Activated CD4-positive, alpha-beta T cell treated with anti-CD3 and anti-CD28 coated beads for 1 hour (primary cell): ENCODE measurements around the gene USP16.
A peak's percentile ranks its signal among the peaks of the same experiment; 100 is the strongest.

Experiments
- DNase-seq: peaks from one replicate; pipeline ENCODE4 v3.0.0-alpha.2; 2020

USP16 gene

GRCh38 chr21:29034678-29035077 lies 10.2 kb downstream of the USP16 start:
- no peak for DNase-seq

GRCh38 chr21:29052224-29052623 lies 27.8 kb downstream of the USP16 start:
- DNase-seq = no peak

GRCh38 chr21:29053011-29053553 lies 28.6 kb downstream of the USP16 start:
- DNase-seq = no peak

GRCh38 chr21:29053656-29054055 lies 29.2 kb downstream of the USP16 start:
- DNase-seq = no peak

GRCh38 chr21:29055080-29055479 lies 30.6 kb downstream of the USP16 start:
- no peak for DNase-seq

GRCh38 chr21:29056005-29056404 lies 31.5 kb downstream of the USP16 start:
- DNase-seq = no peak

- no peak for DNase-seq
These were observed 32.1 kb downstream of the USP16 start for GRCh38 chr21:29056538-29057050.

- DNase-seq = no peak
These were observed 40.5 kb downstream of the USP16 start for GRCh38 chr21:29064850-29065481.

- DNase-seq = no peak
These were observed 48.4 kb downstream of the USP16 start for GRCh38 chr21:29072873-29073221.

GRCh38 chr21:29073222-29074006 lies 48.9 kb downstream of the USP16 start, which contains the start of gene CCT8:
Gene CCT8, minus strand, starts transcription at chr21:29073648. Its CDS starts 58 bp downstream, at chr21:29073590.
- peak; percentile 98 for DNase-seq

GRCh38 chr21:29074007-29074376 lies 49.5 kb downstream of the USP16 start:
- no peak for DNase-seq

GRCh38 chr21:29074783-29075182 lies 50.3 kb downstream of the USP16 start:
- DNase-seq = no peak

- no peak for DNase-seq
These were observed 51.4 kb downstream of the USP16 start for GRCh38 chr21:29075706-29076466.

- DNase-seq = peak; percentile 45
These were observed 52.5 kb downstream of the USP16 start for GRCh38 chr21:29076731-29077640.

- no peak for DNase-seq
These were observed 53.2 kb downstream of the USP16 start for GRCh38 chr21:29077651-29078090.

GRCh38 chr21:29078869-29079767 lies 54.6 kb downstream of the USP16 start:
- DNase-seq = no peak

GRCh38 chr21:29080454-29080941 lies 56.0 kb downstream of the USP16 start:
- DNase-seq = no peak

GRCh38 chr21:29082046-29082815 lies 57.8 kb downstream of the USP16 start:
- DNase-seq = no peak

GRCh38 chr21:29083306-29083705 lies 58.8 kb downstream of the USP16 start:
- DNase-seq = no peak

- no peak for DNase-seq
These were observed 59.9 kb downstream of the USP16 start for GRCh38 chr21:29084372-29084771.
